Measurements from ENCODE around the gene BRIX1.
A peak's percentile ranks its signal among the peaks of the same experiment; 100 is the strongest.
"Not testable (repeated sequence)": the region's sequence is repeated elsewhere in the genome, so short reads cannot be mapped to it uniquely, and the experiment has no call there.

Gene BRIX1

GRCh38 chr5:34915856-34916192, 313 bp downstream of the BRIX1 start:
- DNase-seq = no peak

GRCh38 chr5:34916518-34916917, 1.0 kb downstream of the BRIX1 start:
- DNase-seq = no peak

- DNase-seq = no peak
Measured at GRCh38 chr5:34918025-34918424, 2.5 kb downstream of the BRIX1 start.

GRCh38 chr5:34919077-34919476, 3.6 kb downstream of the BRIX1 start:
- no peak for DNase-seq

GRCh38 chr5:34923256-34923655, 7.7 kb downstream of the BRIX1 start:
- not testable (repeated sequence) for DNase-seq

- DNase-seq = peak; percentile 42
Measured at GRCh38 chr5:34923694-34924461, 8.4 kb downstream of the BRIX1 start.

- no peak for DNase-seq
Measured at GRCh38 chr5:34924462-34924765, 8.9 kb downstream of the BRIX1 start.

GRCh38 chr5:34926318-34926888, 10.9 kb downstream of the BRIX1 start:
- no peak for DNase-seq

GRCh38 chr5:34927785-34928184, 12.3 kb downstream of the BRIX1 start:
- DNase-seq = no peak

GRCh38 chr5:34928267-34928666, 12.8 kb downstream of the BRIX1 start:
- no peak for DNase-seq

- DNase-seq = peak; percentile 99
Measured at GRCh38 chr5:34929134-34929719, 13.7 kb downstream of the BRIX1 start, which contains the start of gene DNAJC21. TSS of gene DNAJC21 (plus strand) at chr5:34929559. CDS start at chr5:34929820, 261 bp downstream.

GRCh38 chr5:34929720-34930461, 14.4 kb downstream of the BRIX1 start:
- DNase-seq = peak; percentile 87

- no peak for DNase-seq
Measured at GRCh38 chr5:34930462-34930844, 14.9 kb downstream of the BRIX1 start.

- DNase-seq = no peak
Measured at GRCh38 chr5:34930870-34931269, 15.4 kb downstream of the BRIX1 start.

- DNase-seq = no peak
Measured at GRCh38 chr5:34932947-34933346, 17.4 kb downstream of the BRIX1 start.

- no peak for DNase-seq
Measured at GRCh38 chr5:34941936-34942335, 26.4 kb downstream of the BRIX1 start.

- DNase-seq = no peak
Measured at GRCh38 chr5:34944044-34944443, 28.5 kb downstream of the BRIX1 start.

GRCh38 chr5:34944460-34945047, 29.0 kb downstream of the BRIX1 start:
- no peak for DNase-seq

- DNase-seq = no peak
Measured at GRCh38 chr5:34957321-34957720, 41.8 kb downstream of the BRIX1 start.

- peak; percentile 10 for DNase-seq
Measured at GRCh38 chr5:34957857-34958690, 42.6 kb downstream of the BRIX1 start.

GRCh38 chr5:34959323-34959722, 43.8 kb downstream of the BRIX1 start:
- peak; percentile 11 for DNase-seq

- DNase-seq = no peak
Measured at GRCh38 chr5:34967540-34967939, 52.0 kb downstream of the BRIX1 start.

- no peak for DNase-seq
Measured at GRCh38 chr5:34968258-34968657, 52.7 kb downstream of the BRIX1 start.
